Measurements from ENCODE around the gene SPDYE6. TPM values are rescaled to one million over a fixed set of nuclear protein-coding genes. Genes with fewer than 3 reads are reported as not detected.
A peak's percentile ranks its signal among the peaks of the same experiment; 100 is the strongest.
"Not testable (repeated sequence)": the region's sequence is repeated elsewhere in the genome, so short reads cannot be mapped to it uniquely, and the experiment has no call there.

The SPDYE6 gene
- total RNA-seq, 1 donor from 2014 or later = not detected

DNA sequence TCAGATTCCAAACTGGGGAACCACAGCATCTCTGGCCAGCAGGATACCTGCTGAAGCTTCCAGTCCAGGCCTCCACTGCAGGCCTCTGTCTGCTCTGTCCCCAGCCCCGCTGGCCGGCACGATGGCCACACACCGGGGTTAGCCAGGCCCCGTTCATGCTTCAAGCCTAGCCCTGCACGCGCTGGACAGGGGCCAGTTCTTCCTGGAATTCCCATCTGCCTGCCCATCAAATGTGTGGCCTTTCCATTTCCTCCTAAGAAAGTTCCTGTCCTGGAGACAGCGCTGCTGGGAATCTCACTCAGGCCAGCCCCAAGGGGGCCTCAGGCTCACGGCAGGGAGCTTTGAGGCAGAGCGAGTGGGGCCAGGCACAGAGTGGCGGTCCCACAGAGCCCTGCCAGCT is 51.6 kb downstream of the SPDYE6 start:
- Histone ChIP-seq H3K4me1 (peaks cover 27% of the 10 kb centered on the region), H3K9me3 (replicated peaks) (no peaks in the 10 kb centered on the region), H3K4me3 (no peak overlapping the region), H3K36me3 (no peaks in the 10 kb centered on the region), H3K27me3 (ENCODE audit: low read depth) (peaks cover 16% of the 10 kb centered on the region), H3K27ac (replicated peaks) (no peak overlapping the region)
- intact Hi-C loops (cut with micrococcal nuclease) = no loop called here
- no peak for DNase-seq
- TF ChIP-seq, protein P1, sequence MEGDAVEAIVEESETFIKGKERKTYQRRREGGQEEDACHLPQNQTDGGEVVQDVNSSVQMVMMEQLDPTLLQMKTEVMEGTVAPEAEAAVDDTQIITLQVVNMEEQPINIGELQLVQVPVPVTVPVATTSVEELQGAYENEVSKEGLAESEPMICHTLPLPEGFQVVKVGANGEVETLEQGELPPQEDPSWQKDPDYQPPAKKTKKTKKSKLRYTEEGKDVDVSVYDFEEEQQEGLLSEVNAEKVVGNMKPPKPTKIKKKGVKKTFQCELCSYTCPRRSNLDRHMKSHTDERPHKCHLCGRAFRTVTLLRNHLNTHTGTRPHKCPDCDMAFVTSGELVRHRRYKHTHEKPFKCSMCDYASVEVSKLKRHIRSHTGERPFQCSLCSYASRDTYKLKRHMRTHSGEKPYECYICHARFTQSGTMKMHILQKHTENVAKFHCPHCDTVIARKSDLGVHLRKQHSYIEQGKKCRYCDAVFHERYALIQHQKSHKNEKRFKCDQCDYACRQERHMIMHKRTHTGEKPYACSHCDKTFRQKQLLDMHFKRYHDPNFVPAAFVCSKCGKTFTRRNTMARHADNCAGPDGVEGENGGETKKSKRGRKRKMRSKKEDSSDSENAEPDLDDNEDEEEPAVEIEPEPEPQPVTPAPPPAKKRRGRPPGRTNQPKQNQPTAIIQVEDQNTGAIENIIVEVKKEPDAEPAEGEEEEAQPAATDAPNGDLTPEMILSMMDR (IDR thresholded peaks at IDR 0.05; ENCODE audit: borderline replicate concordance) = no peak

DNA sequence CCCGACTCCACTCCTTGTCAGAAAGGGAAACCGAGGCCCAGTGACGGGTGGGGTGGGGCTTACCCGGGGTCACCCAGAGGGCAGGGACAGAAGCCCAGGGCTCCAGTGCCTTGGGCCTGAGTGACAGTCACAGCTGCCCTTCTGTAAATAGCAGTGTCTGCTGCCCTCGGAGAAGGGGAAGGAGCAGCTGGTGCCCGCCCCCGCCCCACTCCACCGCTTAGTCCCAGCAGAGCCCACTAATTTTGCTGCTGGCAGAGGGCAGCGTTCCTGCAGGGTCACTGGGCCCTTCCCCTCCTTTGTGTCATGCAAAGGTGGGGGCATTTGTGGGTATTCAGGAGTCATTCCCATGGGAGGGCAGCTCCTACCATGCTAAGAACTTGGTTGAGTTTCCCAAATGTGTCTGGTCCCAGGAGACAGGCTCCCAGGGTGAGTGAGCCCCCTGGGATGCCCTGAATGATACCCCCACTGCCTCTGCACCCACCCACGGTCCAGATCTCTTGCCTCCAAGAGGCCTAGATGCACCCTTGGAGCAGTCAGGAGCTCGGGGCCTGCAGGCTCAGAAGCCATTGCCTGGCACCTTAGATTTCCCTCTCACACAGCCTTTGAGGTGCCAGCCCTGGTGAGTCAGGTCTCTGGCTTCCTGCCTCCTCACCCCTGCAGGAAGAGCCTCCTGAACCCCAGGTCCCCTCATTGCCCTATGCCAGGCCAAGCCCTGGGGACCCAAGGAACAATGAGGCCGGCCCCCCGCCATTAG is 52.4 kb downstream of the SPDYE6 start:
- intact Hi-C loops (cut with micrococcal nuclease) = no loop called here
- Histone ChIP-seq H3K4me1 (peaks cover 27% of the 10 kb centered on the region), H3K36me3 (no peaks in the 10 kb centered on the region), H3K4me3 (no peak overlapping the region), H3K27me3 (ENCODE audit: low read depth) (peaks cover 24% of the 10 kb centered on the region), H3K27ac (replicated peaks) (no peak overlapping the region), H3K9me3 (replicated peaks) (no peaks in the 10 kb centered on the region)
- TF ChIP-seq, protein P1 (IDR thresholded peaks at IDR 0.05; ENCODE audit: borderline replicate concordance) = no peak
- no peak for DNase-seq

DNA sequence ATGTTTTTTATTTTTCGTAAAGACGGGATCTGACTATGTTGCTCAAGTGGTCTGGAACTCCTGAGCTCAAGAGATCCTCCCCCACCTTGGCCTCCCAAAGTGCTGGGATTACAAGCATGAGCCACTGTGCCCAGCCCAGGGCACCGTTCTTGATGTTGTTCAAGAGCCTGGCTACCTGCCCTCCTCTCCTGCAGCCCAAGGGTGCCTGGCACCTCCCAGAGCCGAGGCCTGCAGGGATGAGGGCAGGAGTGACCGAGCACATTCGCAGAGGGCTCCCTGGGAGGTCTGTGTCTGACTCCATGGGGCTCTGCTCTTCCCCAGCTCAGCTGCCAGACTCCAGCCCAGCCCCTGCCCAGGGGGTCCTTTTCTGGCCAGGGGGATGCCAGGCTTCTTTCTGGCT is 54.2 kb downstream of the SPDYE6 start:
- Histone ChIP-seq H3K27ac (replicated peaks) (no peak overlapping the region), H3K27me3 (ENCODE audit: low read depth) (peaks cover 35% of the 10 kb centered on the region), H3K36me3 (no peaks in the 10 kb centered on the region), H3K4me1 (peaks cover 22% of the 10 kb centered on the region), H3K9me3 (replicated peaks) (no peaks in the 10 kb centered on the region), H3K4me3 (no peak overlapping the region)
- DNase-seq = no peak
- intact Hi-C loops (cut with micrococcal nuclease) = no loop called here
- TF ChIP-seq, protein P1 (IDR thresholded peaks at IDR 0.05; ENCODE audit: borderline replicate concordance) = no peak

DNA sequence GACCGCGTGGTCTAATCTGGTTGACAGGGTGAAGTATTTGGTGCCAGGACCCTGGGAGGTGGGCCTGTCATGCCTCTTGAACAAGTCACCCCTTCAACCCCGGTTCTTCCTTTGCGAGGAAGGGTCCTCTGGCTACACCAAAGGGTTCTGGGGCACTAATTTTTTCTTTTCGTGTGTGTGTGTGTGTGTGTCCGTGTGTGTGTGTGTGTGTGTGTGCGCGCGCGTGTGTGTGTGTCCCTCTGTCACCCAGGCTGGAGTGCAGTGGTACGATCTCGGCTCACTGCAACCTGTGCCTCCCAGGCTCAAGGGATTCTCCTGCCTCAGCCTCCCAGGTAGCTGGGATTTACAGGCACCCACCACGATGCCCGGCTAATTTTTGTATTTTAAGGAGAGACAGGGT is 54.9 kb downstream of the SPDYE6 start:
- H3K9me3 ChIP-seq (replicated peaks); H3K36me3 ChIP-seq; DNase-seq; H3K27ac ChIP-seq (replicated peaks); H3K4me3 ChIP-seq; intact Hi-C loops (cut with micrococcal nuclease): not testable (repeated sequence)
- Histone ChIP-seq H3K4me1 (peaks cover 20% of the 10 kb centered on the region), H3K27me3 (ENCODE audit: low read depth) (peaks cover 35% of the 10 kb centered on the region)

DNA sequence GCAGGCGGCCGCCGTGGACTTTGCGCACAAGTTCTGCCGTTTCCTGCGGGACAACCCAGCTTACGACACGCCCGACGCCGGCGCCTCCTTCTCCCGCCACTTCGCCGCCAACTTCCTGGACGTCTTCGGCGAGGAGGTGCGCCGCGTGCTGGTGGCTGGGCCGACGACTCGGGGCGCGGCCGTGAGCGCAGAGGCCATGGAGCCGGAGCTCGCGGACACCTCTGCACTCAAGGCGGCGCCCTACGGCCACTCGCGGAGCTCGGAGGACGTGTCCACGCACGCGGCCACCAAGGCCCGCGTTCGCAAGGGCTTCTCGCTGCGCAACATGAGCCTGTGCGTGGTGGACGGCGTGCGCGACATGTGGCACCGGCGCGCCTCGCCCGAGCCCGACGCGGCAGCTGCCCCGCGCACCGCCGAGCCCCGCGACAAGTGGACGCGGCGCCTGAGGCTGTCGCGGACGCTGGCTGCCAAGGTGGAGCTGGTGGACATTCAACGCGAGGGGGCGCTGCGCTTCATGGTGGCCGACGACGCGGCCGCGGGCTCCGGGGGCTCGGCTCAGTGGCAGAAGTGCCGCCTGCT is 55.5 kb downstream of the SPDYE6 start:
- TF ChIP-seq, protein P1 (IDR thresholded peaks at IDR 0.05; ENCODE audit: borderline replicate concordance) = peak; percentile 54
- intact Hi-C loops (cut with micrococcal nuclease) = no loop called here
- peaks cover 35% of the 10 kb centered on the region for H3K27me3 ChIP-seq (ENCODE audit: low read depth)
- peaks cover 26% of the 10 kb centered on the region for H3K4me1 ChIP-seq
- H3K36me3 ChIP-seq = no peaks in the 10 kb centered on the region
- H3K9me3 ChIP-seq (replicated peaks) = no peaks in the 10 kb centered on the region
- H3K4me3 ChIP-seq = peak overlapping the region; percentile 32
- DNase-seq = no peak
- no peak overlapping the region for H3K27ac ChIP-seq (replicated peaks)

All from left ventricle myocardium inferior (tissue), 1 donor.